HepG2 (cell line): ENCODE measurements around the gene MNT. TPM values are rescaled to one million over a fixed set of nuclear protein-coding genes. Genes with fewer than 3 reads are reported as not detected.

ENCODE experiments used
- AKAP8 ChIP-seq: sonication (generic); formaldehyde crosslinking; IDR thresholded peaks from 2 replicates; pipeline ENCODE4 v1.5.1; 2020; ENCODE audit warnings: mild to moderate bottlenecking, missing genetic modification reagents
- CEBPG ChIP-seq: IDR thresholded peaks from 2 replicates; pipeline ENCODE4 v1.6.1; 2016
- DNMT3B ChIP-seq: conservative IDR thresholded peaks from 2 replicates; pipeline ENCODE4 v1.6.1; 2016; ENCODE audit warnings: missing biosample characterization, control low read depth
- HIC2 ChIP-seq: sonication (generic); formaldehyde crosslinking; IDR thresholded peaks from 2 replicates; pipeline ENCODE4 v1.9.0; 2022; ENCODE audit warnings: low read depth, missing genetic modification reagents
- IKZF4 ChIP-seq: sonication (generic); formaldehyde crosslinking; IDR thresholded peaks from 2 replicates; pipeline ENCODE4 v1.5.1; 2020; ENCODE audit warnings: borderline replicate concordance, mild to moderate bottlenecking, low read depth, missing genetic modification reagents; ENCODE audit errors: not compliant biosample characterization
- MIXL1 ChIP-seq: IDR thresholded peaks from 2 replicates; pipeline ENCODE4 v1.6.1; 2016
- NAIF1 ChIP-seq: sonication (generic); formaldehyde crosslinking; IDR thresholded peaks from 2 replicates; pipeline ENCODE4 v1.5.0; 2020; ENCODE audit warnings: mild to moderate bottlenecking, missing genetic modification reagents, borderline replicate concordance
- PREB ChIP-seq: sonication (generic); formaldehyde crosslinking; IDR thresholded peaks from 2 replicates; pipeline ENCODE4 v1.4.0; 2020; ENCODE audit warnings: missing genetic modification reagents
- RORA ChIP-seq: sonication (generic); formaldehyde crosslinking; IDR thresholded peaks from 2 replicates; pipeline ENCODE4 v1.5.0; 2020; ENCODE audit warnings: mild to moderate bottlenecking, missing genetic modification reagents, moderate library complexity
- SMAD3 ChIP-seq: sonication (generic); formaldehyde crosslinking; IDR thresholded peaks from 2 replicates; pipeline ENCODE4 v1.4.0; 2020; ENCODE audit warnings: missing genetic modification reagents
- SOX6 ChIP-seq, 2 experiments: fragments of 450-650 bp in 1 of 2; sonication (generic) in 1 of 2; formaldehyde crosslinking in 1 of 2; IDR thresholded peaks; 2 replicates each; pipeline versions ENCODE4 v1.4.0 to v1.6.1; 2017 to 2020; ENCODE audit warnings: antibody characterized with exemption in 1 of 2, mild to moderate bottlenecking in 1 of 2, missing genetic modification reagents in 1 of 2
- ZNF101 ChIP-seq: sonication (generic); formaldehyde crosslinking; IDR thresholded peaks from 2 replicates; pipeline ENCODE4 v1.4.0; 2020; ENCODE audit warnings: mild to moderate bottlenecking, low read depth, missing genetic modification reagents, borderline replicate concordance
- ZNF891 ChIP-seq: sonication (generic); formaldehyde crosslinking; IDR thresholded peaks from 2 replicates; pipeline ENCODE4 v1.5.0; 2020; ENCODE audit warnings: mild to moderate bottlenecking, missing genetic modification reagents
- ZXDC ChIP-seq: sonication (generic); formaldehyde crosslinking; IDR thresholded peaks from 2 replicates; pipeline ENCODE4 v1.5.0; 2020; ENCODE audit warnings: mild to moderate bottlenecking, missing genetic modification reagents
- polyA plus RNA-seq, 8 experiments: library from polyadenylated mRNA; depleted of rRNA in 3 of 8; stranded (reverse) in 7 of 8; unstranded in 1 of 8; fragments of >200 nt; fragmentation: Illumina TruSeq in 4 of 8; extraction: Trizol in 4 of 8; gene quantifications; 2 replicates each; pipeline versions ENCODE4 v1.2.1 to v1.2.3, GENCODE V29; 2011 to 2016; ENCODE audit warnings: low read depth in 4 of 8, missing spikeins in 1 of 8, mixed read lengths in 1 of 8; ENCODE audit not compliant: insufficient read depth in 1 of 8
- total RNA-seq, 5 experiments: library from RNA; depleted of rRNA; stranded (reverse); fragments of >200 nt; fragmentation: Illumina TruSeq; extraction: Trizol; gene quantifications; 2 replicates each; pipeline ENCODE4 v1.2.3, GENCODE V29; 2016; ENCODE audit warnings: low read depth in 1 of 5
- TF ChIP-seq, protein P1 (sequence below): sonication (generic); formaldehyde crosslinking; IDR thresholded peaks from 2 replicates; pipeline ENCODE4 v1.5.0; 2020; ENCODE audit warnings: missing genetic modification reagents
- TF ChIP-seq, protein P2 (sequence below): sonication (generic); formaldehyde crosslinking; IDR thresholded peaks from 2 replicates; pipeline ENCODE4 v1.5.1; 2020; ENCODE audit warnings: missing genetic modification reagents, mild to moderate bottlenecking, borderline replicate concordance
- TF ChIP-seq, protein P3 (sequence below): sonication (generic); formaldehyde crosslinking; conservative IDR thresholded peaks from 2 replicates; pipeline ENCODE4 v1.4.0; 2020; ENCODE audit warnings: missing genetic modification reagents

Gene MNT
- total and polyA plus RNA-seq, 2 of the 13 experiments (the other 11 are each of a cell fraction or from before 2014, with no cell fraction given): 2.1 to 3.5 TPM

DNA sequence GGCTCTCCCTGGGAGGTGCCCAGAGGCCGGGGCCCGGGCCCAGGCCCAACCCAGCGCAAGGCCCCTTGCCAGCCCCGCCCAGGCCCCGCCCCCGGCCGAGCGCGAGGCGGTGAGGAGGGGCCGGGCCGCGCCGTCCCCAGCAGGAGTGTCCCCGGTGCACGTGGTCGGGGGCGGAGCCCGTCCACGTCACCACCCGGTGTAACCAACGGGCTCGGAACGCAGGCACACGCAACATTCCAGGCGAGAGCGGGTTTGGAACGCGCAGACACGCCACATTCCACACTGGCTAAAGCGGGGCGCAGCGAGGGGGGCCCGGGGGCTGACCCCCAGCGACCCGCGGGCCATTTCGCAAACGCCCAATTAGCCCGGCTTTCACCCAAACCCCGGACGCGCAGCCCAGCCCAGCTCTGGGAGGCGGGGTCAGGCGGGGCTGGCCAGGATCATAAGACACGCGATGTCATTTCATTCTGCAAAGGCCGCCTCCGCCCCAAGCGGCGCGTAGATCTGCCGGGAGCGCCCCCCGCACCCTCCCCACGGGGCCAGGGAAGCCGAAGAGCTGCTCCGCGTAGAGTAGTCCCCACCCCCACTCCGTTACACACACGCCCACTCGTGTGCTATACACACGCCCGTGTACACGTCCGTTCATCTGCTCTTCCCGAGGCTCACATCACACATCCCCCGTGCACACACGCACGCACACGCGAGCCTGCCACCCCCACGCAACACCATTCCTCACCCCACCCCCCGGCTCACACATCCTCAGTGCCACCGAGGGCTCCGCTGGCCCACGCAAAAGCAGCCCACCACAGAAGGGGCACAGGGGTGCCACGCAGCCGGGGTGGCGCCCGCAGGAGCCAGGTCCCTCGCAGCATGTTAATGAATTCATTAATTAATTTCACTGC, 1.0 kb downstream of the MNT start (continued):
- TF ChIP-seq, protein P1, sequence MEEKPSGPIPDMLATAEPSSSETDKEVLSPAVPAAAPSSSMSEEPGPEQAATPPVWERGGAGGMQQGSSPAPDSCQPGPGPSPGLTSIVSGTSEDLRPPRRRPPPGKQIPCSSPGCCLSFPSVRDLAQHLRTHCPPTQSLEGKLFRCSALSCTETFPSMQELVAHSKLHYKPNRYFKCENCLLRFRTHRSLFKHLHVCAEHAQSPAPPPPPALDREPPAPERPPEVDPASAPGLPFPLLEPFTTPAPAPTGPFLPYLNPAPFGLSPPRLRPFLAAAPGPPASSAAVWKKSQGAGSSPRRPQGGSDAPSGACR (CRISPR knock-in tag): no peak; the same call in 1 of the 2 replicates
- TF ChIP-seq PREB (CRISPR knock-in tag) (no peak), ZNF891 (peak; percentile 5; the same call in 1 of the 2 replicates), CEBPG (CRISPR knock-in tag) (peak; percentile 73), HIC2 (CRISPR knock-in tag) (peak; percentile 4; the same call in 1 of the 2 replicates), AKAP8 (CRISPR knock-in tag) (peak; percentile 75; the same call in 1 of the 2 replicates), MIXL1 (CRISPR knock-in tag) (no peak), SOX6 (IDR thresholded peaks at IDR 0.05) (no peak), SOX6 (CRISPR knock-in tag; IDR thresholded peaks at IDR 0.05) (peak; percentile 71), NAIF1 (CRISPR knock-in tag) (no peak), SMAD3 (CRISPR knock-in tag) (no peak), IKZF4 (CRISPR knock-in tag) (no peak), ZXDC (CRISPR knock-in tag) (no peak), ZNF101 (no peak), RORA (CRISPR knock-in tag) (no peak), DNMT3B (CRISPR knock-in tag) (no peak)
- TF ChIP-seq, protein P2, sequence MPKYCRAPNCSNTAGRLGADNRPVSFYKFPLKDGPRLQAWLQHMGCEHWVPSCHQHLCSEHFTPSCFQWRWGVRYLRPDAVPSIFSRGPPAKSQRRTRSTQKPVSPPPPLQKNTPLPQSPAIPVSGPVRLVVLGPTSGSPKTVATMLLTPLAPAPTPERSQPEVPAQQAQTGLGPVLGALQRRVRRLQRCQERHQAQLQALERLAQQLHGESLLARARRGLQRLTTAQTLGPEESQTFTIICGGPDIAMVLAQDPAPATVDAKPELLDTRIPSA (CRISPR knock-in tag): no peak
- TF ChIP-seq, protein P3, sequence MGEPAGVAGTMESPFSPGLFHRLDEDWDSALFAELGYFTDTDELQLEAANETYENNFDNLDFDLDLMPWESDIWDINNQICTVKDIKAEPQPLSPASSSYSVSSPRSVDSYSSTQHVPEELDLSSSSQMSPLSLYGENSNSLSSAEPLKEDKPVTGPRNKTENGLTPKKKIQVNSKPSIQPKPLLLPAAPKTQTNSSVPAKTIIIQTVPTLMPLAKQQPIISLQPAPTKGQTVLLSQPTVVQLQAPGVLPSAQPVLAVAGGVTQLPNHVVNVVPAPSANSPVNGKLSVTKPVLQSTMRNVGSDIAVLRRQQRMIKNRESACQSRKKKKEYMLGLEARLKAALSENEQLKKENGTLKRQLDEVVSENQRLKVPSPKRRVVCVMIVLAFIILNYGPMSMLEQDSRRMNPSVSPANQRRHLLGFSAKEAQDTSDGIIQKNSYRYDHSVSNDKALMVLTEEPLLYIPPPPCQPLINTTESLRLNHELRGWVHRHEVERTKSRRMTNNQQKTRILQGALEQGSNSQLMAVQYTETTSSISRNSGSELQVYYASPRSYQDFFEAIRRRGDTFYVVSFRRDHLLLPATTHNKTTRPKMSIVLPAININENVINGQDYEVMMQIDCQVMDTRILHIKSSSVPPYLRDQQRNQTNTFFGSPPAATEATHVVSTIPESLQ (CRISPR knock-in tag): no peak
